OCI-LY7 (cell line): ENCODE results near the gene SMYD3. TPM values are rescaled to one million over a fixed set of nuclear protein-coding genes. Genes with fewer than 3 reads are reported as not detected.

Source experiments
- BruUV-seq: library from RNA; stranded (reverse); fragments of 400-500 nt; replicated peaks from 2 replicates; lab custom pipeline; 2021; lab: Mats Ljungman, UMichigan
- CTCF ChIA-PET: fragments of 300-600 bp; sonication (Branson Sonifier 250); formaldehyde crosslinking; loops from one replicate; lab custom pipeline; 2022; ENCODE audit warnings: antibody characterized with exemption; ENCODE audit not compliant: unreplicated experiment; lab: Charles Lee
- POLR2A ChIA-PET: fragments of 300-600 bp; sonication (Branson Sonifier 250); formaldehyde crosslinking; loops from one replicate; lab custom pipeline; 2022; ENCODE audit warnings: antibody characterized with exemption; lab: Charles Lee
- DNase-seq: peaks from one replicate; pipeline ENCODE4 v3.0.0-alpha.2; 2015; ENCODE audit warnings: low spot score
- H2AFZ ChIP-seq: fragments of 200-600 bp; sonication (generic), shearing (Covaris generic); 2 replicates; pipeline ENCODE4 v1.6.1; 2014; ENCODE audit warnings: mild to moderate bottlenecking, antibody characterized with exemption, low read length, moderate library complexity
- H3K27ac ChIP-seq: fragments of 200-600 bp; sonication (generic); 2 replicates; pipeline ENCODE4 v1.5.1; 2014; ENCODE audit warnings: mixed run types, low read depth, mild to moderate bottlenecking, moderate library complexity, low read length, inconsistent platforms; ENCODE audit not compliant: poor library complexity, severe bottlenecking
- H3K36me3 ChIP-seq: fragments of 200-600 bp; sonication (generic); 2 replicates; pipeline ENCODE4 v1.6.1; 2014; ENCODE audit warnings: mild to moderate bottlenecking, antibody characterized with exemption, low read length, moderate library complexity, mixed read lengths; ENCODE audit not compliant: insufficient read depth
- H3K4me1 ChIP-seq: fragments of 200-600 bp; sonication (generic); 2 replicates; pipeline ENCODE4 v1.5.1; 2014; ENCODE audit warnings: mild to moderate bottlenecking, low read length; ENCODE audit not compliant: insufficient read depth, poor library complexity, severe bottlenecking
- H3K4me2 ChIP-seq: fragments of 200-600 bp; sonication (generic); 2 replicates; pipeline ENCODE4 v1.6.1; 2014; ENCODE audit warnings: mild to moderate bottlenecking, low read length
- H3K4me3 ChIP-seq: fragments of 200-600 bp; sonication (generic); 2 replicates; pipeline ENCODE4 v1.5.1; 2014; ENCODE audit warnings: mild to moderate bottlenecking, low read depth, low read length; ENCODE audit not compliant: poor library complexity, severe bottlenecking
- H3K79me2 ChIP-seq: fragments of 200-600 bp; sonication (generic); 2 replicates; pipeline ENCODE4 v1.6.1; 2016; ENCODE audit warnings: low read depth, mild to moderate bottlenecking, low read length, moderate library complexity, mixed read lengths; ENCODE audit not compliant: insufficient read depth
- H3K9me2 ChIP-seq: fragments of 200-600 bp; sonication (generic); 2 replicates; pipeline ENCODE4 v1.6.1; 2016; ENCODE audit warnings: mild to moderate bottlenecking, low read length, mixed read lengths; ENCODE audit not compliant: insufficient read depth
- H3K9me3 ChIP-seq: fragments of 200-600 bp; sonication (generic); 2 replicates; pipeline ENCODE4 v1.6.1; 2014; ENCODE audit warnings: mild to moderate bottlenecking, mixed run types, low read length, mixed read lengths
- H4K20me1 ChIP-seq: fragments of 200-600 bp; sonication (generic); 2 replicates; pipeline ENCODE4 v1.6.1; 2014; ENCODE audit warnings: mild to moderate bottlenecking, antibody characterized with exemption, low read length, moderate library complexity, mixed read lengths; ENCODE audit not compliant: insufficient read depth
- CTCF ChIP-seq: fragments of 200-600 bp; sonication (generic); conservative IDR thresholded peaks from 2 replicates; pipeline ENCODE4 v1.5.1; 2014; ENCODE audit warnings: mild to moderate bottlenecking, antibody characterized with exemption, low read length, moderate library complexity, mixed read lengths
- EZH2phosphoT487 ChIP-seq: fragments of 200-600 bp; sonication (generic); IDR thresholded peaks from 2 replicates; pipeline ENCODE4 v1.6.1; 2018; ENCODE audit warnings: low read depth, borderline replicate concordance, mild to moderate bottlenecking, mixed run types, antibody characterized with exemption, low read length, moderate library complexity, mixed read lengths
- intact Hi-C: fragments of 100-400 bp; cut with micrococcal nuclease; formaldehyde crosslinking; loops from one replicate; pipeline ENCODE4 v1.10.0; 2022; ENCODE audit not compliant: unreplicated experiment
- total RNA-seq, 2 experiments: library from RNA; depleted of rRNA in 1 of 2; stranded (reverse); fragments of >200 nt in 1 of 2; shearing (Covaris generic) in 1 of 2; gene quantifications; 2 replicates each; pipeline ENCODE4 v1.2.3, GENCODE V29; 2014 to 2022

SMYD3 gene
- total RNA-seq, 2 experiments from 2014 or later, result 28.9 to 34.5 TPM

- CTCF ChIA-PET, result no interaction called here
- POLR2A ChIA-PET, result interaction anchor here (1.0 kb wide), 1 partner anchor 16 kb away, joined by 3 read pairs; no protein-coding TSS in a partner anchor
- no peaks in the 10 kb centered on the region for H3K36me3 ChIP-seq
- intact Hi-C loops, result no loop called here
- H3K4me1 ChIP-seq, result no peaks in the 10 kb centered on the region
- H3K79me2 ChIP-seq, result no peaks in the 10 kb centered on the region
- no TSS peak for BruUV-seq
- no peaks in the 10 kb centered on the region for H3K9me2 ChIP-seq
- no peak overlapping the region for H2AFZ ChIP-seq
- TF ChIP-seq CTCF, result no peak
- no peak for TF ChIP-seq EZH2phosphoT487
- no peaks in the 10 kb centered on the region for H4K20me1 ChIP-seq
- no peak overlapping the region for H3K27ac ChIP-seq
- no peak overlapping the region for H3K4me2 ChIP-seq
- H3K4me3 ChIP-seq, result no peak overlapping the region
- DNase-seq, result no peak
- H3K9me3 ChIP-seq, result no peaks in the 10 kb centered on the region
Measured at GRCh38 chr1:246035060-246035541, 472.0 kb downstream of the SMYD3 start.

- intact Hi-C loops, result no loop called here
- DNase-seq, result no peak
- Histone ChIP-seq H2AFZ (no peak overlapping the region), H3K4me3 (no peak overlapping the region), H3K36me3 (no peaks in the 10 kb centered on the region), H3K4me2 (no peak overlapping the region), H3K9me3 (no peaks in the 10 kb centered on the region), H4K20me1 (no peaks in the 10 kb centered on the region), H3K79me2 (no peaks in the 10 kb centered on the region), H3K9me2 (no peaks in the 10 kb centered on the region), H3K27ac (no peak overlapping the region), H3K4me1 (no peaks in the 10 kb centered on the region)
- no peak for TF ChIP-seq CTCF
- no peak for TF ChIP-seq EZH2phosphoT487
- ChIA-PET CTCF (no interaction called here), POLR2A (no interaction called here)
- BruUV-seq, result no TSS peak
Measured at GRCh38 chr1:246034630-246035029, 472.4 kb downstream of the SMYD3 start.

- no peak overlapping the region for H3K4me3 ChIP-seq
- BruUV-seq, result no TSS peak
- POLR2A ChIA-PET, result interaction anchor here (0.6 to 0.8 kb wide), 2 partner anchors 9 to 416 kb away, joined by 3 to 9 read pairs; no protein-coding TSS in a partner anchor
- TF ChIP-seq EZH2phosphoT487 (no peak), CTCF (no peak)
- no peak overlapping the region for H2AFZ ChIP-seq
- no peaks in the 10 kb centered on the region for H3K36me3 ChIP-seq
- H3K9me2 ChIP-seq, result no peaks in the 10 kb centered on the region
- H3K9me3 ChIP-seq, result no peaks in the 10 kb centered on the region
- DNase-seq, result no peak
- H3K4me1 ChIP-seq, result no peaks in the 10 kb centered on the region
- H3K79me2 ChIP-seq, result no peaks in the 10 kb centered on the region
- no peak overlapping the region for H3K4me2 ChIP-seq
- H4K20me1 ChIP-seq, result no peaks in the 10 kb centered on the region
- CTCF ChIA-PET, result no interaction called here
- intact Hi-C loops, result no loop called here
- H3K27ac ChIP-seq, result no peak overlapping the region
Measured at GRCh38 chr1:246032984-246033383, 474.1 kb downstream of the SMYD3 start.
